Measurements from ENCODE around the gene CFAP119.

DNA sequence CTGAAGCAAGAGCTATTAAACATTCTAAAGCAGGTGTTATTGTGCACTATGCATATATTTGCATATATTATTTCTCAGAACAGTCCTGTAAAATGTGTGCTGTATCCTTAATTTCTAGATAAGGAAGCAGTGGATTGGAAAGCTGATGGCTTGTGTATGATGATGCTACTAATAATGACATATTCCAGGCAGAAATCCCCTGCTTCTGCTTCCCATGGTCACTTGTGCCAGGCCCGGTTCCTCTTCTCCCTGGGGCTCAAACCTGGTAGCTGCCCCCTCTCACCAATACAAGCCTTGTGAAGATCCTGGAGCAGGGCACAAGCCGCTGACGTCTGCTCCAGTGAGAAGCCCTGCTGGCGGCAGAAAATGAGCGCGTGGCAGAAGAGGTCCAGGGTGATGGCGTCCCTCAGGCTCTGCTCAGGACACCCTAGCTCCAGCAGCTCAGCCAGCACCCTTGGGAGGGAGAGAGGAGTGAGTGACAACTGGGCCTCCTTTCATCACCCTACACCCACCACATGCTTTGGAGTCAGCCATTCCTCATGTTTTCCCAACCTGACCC is 1.8 kb downstream of the CFAP119 start:
- TF ChIP-seq, protein P1, sequence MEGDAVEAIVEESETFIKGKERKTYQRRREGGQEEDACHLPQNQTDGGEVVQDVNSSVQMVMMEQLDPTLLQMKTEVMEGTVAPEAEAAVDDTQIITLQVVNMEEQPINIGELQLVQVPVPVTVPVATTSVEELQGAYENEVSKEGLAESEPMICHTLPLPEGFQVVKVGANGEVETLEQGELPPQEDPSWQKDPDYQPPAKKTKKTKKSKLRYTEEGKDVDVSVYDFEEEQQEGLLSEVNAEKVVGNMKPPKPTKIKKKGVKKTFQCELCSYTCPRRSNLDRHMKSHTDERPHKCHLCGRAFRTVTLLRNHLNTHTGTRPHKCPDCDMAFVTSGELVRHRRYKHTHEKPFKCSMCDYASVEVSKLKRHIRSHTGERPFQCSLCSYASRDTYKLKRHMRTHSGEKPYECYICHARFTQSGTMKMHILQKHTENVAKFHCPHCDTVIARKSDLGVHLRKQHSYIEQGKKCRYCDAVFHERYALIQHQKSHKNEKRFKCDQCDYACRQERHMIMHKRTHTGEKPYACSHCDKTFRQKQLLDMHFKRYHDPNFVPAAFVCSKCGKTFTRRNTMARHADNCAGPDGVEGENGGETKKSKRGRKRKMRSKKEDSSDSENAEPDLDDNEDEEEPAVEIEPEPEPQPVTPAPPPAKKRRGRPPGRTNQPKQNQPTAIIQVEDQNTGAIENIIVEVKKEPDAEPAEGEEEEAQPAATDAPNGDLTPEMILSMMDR (IDR thresholded peaks at IDR 0.05): no peak
- no peak for TF ChIP-seq POLR2A (IDR thresholded peaks at IDR 0.05)
